Right lobe of liver (tissue), 6 donors: ENCODE results near the gene IFFO2. TPM values are rescaled to one million over a fixed set of nuclear protein-coding genes. Genes with fewer than 3 reads are reported as not detected.
"Not testable (repeated sequence)": the region's sequence is repeated elsewhere in the genome, so short reads cannot be mapped to it uniquely, and the experiment has no call there.

Experiments used
- ATAC-seq, 4 donors: fragments of 200-7000 bp; cut with Tn5 transposase; one replicate each; pipeline ENCODE4 v1.9.1; 2020; ENCODE audit warnings: mild to moderate bottlenecking in 4 of 4, moderate library complexity in 4 of 4
- DNase-seq, 3 donors: peaks; one replicate each; pipeline ENCODE4 v3.0.0-alpha.2; 2020
- H3K27ac ChIP-seq, 3 donors: fragments of 200-600 bp; one replicate each; pipeline ENCODE4 v1.8.0; 2022
- H3K27me3 ChIP-seq, 2 donors: fragments of 200-600 bp; one replicate each; pipeline ENCODE4 v1.8.0; 2022
- H3K36me3 ChIP-seq, 4 donors: fragments of 200-600 bp; sonication (generic) in 1 of 4; one replicate each; pipeline versions ENCODE4 v1.5.1 to v1.8.0; 2017 to 2022; ENCODE audit warnings: control low read depth in 1 of 4
- H3K4me1 ChIP-seq, 4 donors: fragments of 200-600 bp; sonication (generic) in 1 of 4; one replicate each; pipeline versions ENCODE4 v1.5.1 to v1.8.0; 2017 to 2022; ENCODE audit warnings: control low read depth in 1 of 4
- H3K4me3 ChIP-seq, 3 donors: fragments of 200-600 bp; one replicate each; pipeline ENCODE4 v1.8.0; 2022
- H3K9me3 ChIP-seq, 4 donors: fragments of 200-600 bp; sonication (generic) in 1 of 4; one replicate each; pipeline versions ENCODE4 v1.5.1 to v1.8.0; 2017 to 2022; ENCODE audit warnings: control low read depth in 1 of 4
- CTCF ChIP-seq, 4 donors: fragments of 200-600 bp in 3 of 4; fragments of 450-650 bp in 1 of 4; IDR thresholded peaks; one replicate each; pipeline versions ENCODE4 v1.5.1 to v1.8.0; 2016 to 2022; ENCODE audit warnings: antibody characterized with exemption in 4 of 4, mild to moderate bottlenecking in 2 of 4
- POLR2A ChIP-seq: fragments of 450-650 bp; IDR thresholded peaks from one replicate; pipeline ENCODE4 v1.6.1; 2017; ENCODE audit warnings: antibody characterized with exemption, mild to moderate bottlenecking
- WGBS: methylation state at CpG from one replicate; pipeline ENCODE4 v1.1.6; 2018; ENCODE audit warnings: low coverage, low lambda C conversion rate; ENCODE audit not compliant: insufficient coverage; ENCODE audit errors: missing lambda C conversion rate; 5-methylcytosine and 5-hydroxymethylcytosine counted together
- intact Hi-C, 2 donors: fragments of 100-400 bp; cut with DNase I; formaldehyde crosslinking; loops; one replicate each; pipeline versions ENCODE4 v1.11.2 to v1.14.1; 2022
- total RNA-seq, 6 experiments: library from RNA; depleted of rRNA in 2 of 6; stranded (reverse); fragments of >200 nt in 2 of 6; fragmentation: NEBNext Ultra II Directional in 3 of 6; extraction: Animal tissue kit (Norgen Biotek cat#: 25700) in 3 of 6; gene quantifications; one replicate each; pipeline versions ENCODE4 v1.1.0 to v1.2.4, GENCODE V29; 2016 to 2023
- donor health status: DM: no; HTN: yes; CAD: no.
- donor health status: DM: no; HTN: no; CAD: no.
- donor health status: DM: no; HTN: no; CAD: no.
- donor health status: DM: no; HTN: yes; CAD: no.
- donor health status: DM: no; HTN: yes; CAD: no.

The IFFO2 gene
- total RNA-seq, 6 experiments from 2014 or later: 2.9 to 12.7 (median 7.2) TPM

GRCh38 chr1:18870957-18871356, 85.5 kb downstream of the IFFO2 start:
- Histone ChIP-seq H3K27me3 (no peaks in the 10 kb centered on the region), H3K36me3 (peaks cover 0 to 34% (median 17%) of the 10 kb centered on the region in 4 donors), H3K4me1 (peaks cover 0 to 9% (median 0%) of the 10 kb centered on the region in 4 donors), H3K9me3 (no peaks in the 10 kb centered on the region), H3K27ac (no peak overlapping the region), H3K4me3 (no peak overlapping the region)
- intact Hi-C loops: no loop called here
- no peak for TF ChIP-seq POLR2A
- TF ChIP-seq CTCF (IDR thresholded peaks at IDR 0.05): no peak
- ATAC-seq (no peak), DNase-seq (no peak)
- 65% methylated on average over 10 of the region's 10 CpGs for WGBS

- H3K4me1 ChIP-seq, intact Hi-C loops, H3K9me3 ChIP-seq, H3K27ac ChIP-seq, H3K27me3 ChIP-seq, DNase-seq, H3K4me3 ChIP-seq: not testable (repeated sequence)
- peak in 1 of 4 donors; percentile 37 for ATAC-seq
- H3K36me3 ChIP-seq: peaks cover 0 to 32% (median 15%) of the 10 kb centered on the region in 4 donors
- 19% methylated on average over 2 of the region's 3 CpGs for WGBS
Measured at GRCh38 chr1:18870595-18870865, 85.9 kb downstream of the IFFO2 start.

- no peak overlapping the region for H3K4me3 ChIP-seq
- H3K36me3 ChIP-seq: peaks cover 0 to 26% (median 13%) of the 10 kb centered on the region in 4 donors
- intact Hi-C loops: no loop called here
- H3K27ac ChIP-seq: no peak overlapping the region
- TF ChIP-seq POLR2A: no peak
- TF ChIP-seq CTCF (IDR thresholded peaks at IDR 0.05): no peak
- H3K27me3 ChIP-seq: no peaks in the 10 kb centered on the region
- 62% methylated on average over 6 of the region's 9 CpGs for WGBS
- DNase-seq (no peak), ATAC-seq (peak in 1 of 4 donors; percentile 11)
- peaks cover 0 to 7% (median 0%) of the 10 kb centered on the region in 4 donors for H3K4me1 ChIP-seq
- no peaks in the 10 kb centered on the region for H3K9me3 ChIP-seq
Measured at GRCh38 chr1:18869847-18870594, 86.5 kb downstream of the IFFO2 start.

GRCh38 chr1:18868801-18869424, 87.6 kb downstream of the IFFO2 start:
- no peak for DNase-seq
- no peak overlapping the region for H3K27ac ChIP-seq
- ATAC-seq: peak in 1 of 4 donors; percentile 2
- no peaks in the 10 kb centered on the region for H3K9me3 ChIP-seq
- 74% methylated on average over 4 of the region's 12 CpGs for WGBS
- H3K36me3 ChIP-seq: peaks cover 0 to 23% (median 11%) of the 10 kb centered on the region in 4 donors
- no peaks in the 10 kb centered on the region for H3K4me1 ChIP-seq
- intact Hi-C loops: no loop called here
- no peak overlapping the region for H3K4me3 ChIP-seq
- H3K27me3 ChIP-seq: no peaks in the 10 kb centered on the region
- TF ChIP-seq CTCF (IDR thresholded peaks at IDR 0.05) (no peak), POLR2A (no peak)

- no peaks in the 10 kb centered on the region for H3K4me1 ChIP-seq
- no peaks in the 10 kb centered on the region for H3K9me3 ChIP-seq
- intact Hi-C loops: no loop called here
- no peaks in the 10 kb centered on the region for H3K27me3 ChIP-seq
- WGBS: 52% methylated on average over 3 of the region's 5 CpGs
- TF ChIP-seq POLR2A: no peak
- no peak for TF ChIP-seq CTCF (IDR thresholded peaks at IDR 0.05)
- H3K36me3 ChIP-seq: peaks cover 0 to 18% (median 6%) of the 10 kb centered on the region in 4 donors
- DNase-seq (no peak), ATAC-seq (no peak)
- H3K4me3 ChIP-seq: no peak overlapping the region
- no peak overlapping the region for H3K27ac ChIP-seq
Measured at GRCh38 chr1:18868354-18868753, 88.1 kb downstream of the IFFO2 start.
